Transverse colon (tissue), 4 donors: ENCODE data around the gene CTAGE6. TPM values are rescaled to one million over a fixed set of nuclear protein-coding genes. Genes with fewer than 3 reads are reported as not detected.
"Not testable (repeated sequence)": the region's sequence is repeated elsewhere in the genome, so short reads cannot be mapped to it uniquely, and the experiment has no call there.

Experiments
- DNase-seq: peaks from one replicate; pipeline ENCODE4 v3.0.0-alpha.2; 2019
- H3K27ac ChIP-seq, 4 donors: fragments of 200-600 bp; sonication (generic); 2 replicates each; pipeline ENCODE4 v1.5.1; 2016 to 2018; ENCODE audit warnings: inconsistent platforms in 4 of 4
- H3K27me3 ChIP-seq: fragments of 200-600 bp; sonication (generic); 2 replicates; pipeline ENCODE4 v1.5.1; 2017; ENCODE audit warnings: inconsistent platforms
- H3K36me3 ChIP-seq, 4 donors: fragments of 200-600 bp; sonication (generic); 2 replicates each; pipeline ENCODE4 v1.5.1; 2017 to 2019; ENCODE audit warnings: inconsistent platforms in 4 of 4
- H3K4me1 ChIP-seq, 4 donors: fragments of 200-600 bp; sonication (generic); 2 replicates each; pipeline ENCODE4 v1.5.1; 2017 to 2020; ENCODE audit warnings: inconsistent platforms in 4 of 4
- H3K4me3 ChIP-seq, 4 donors: fragments of 200-600 bp; sonication (generic); 1 replicate in 1 of 4; 2 replicates in 3 of 4; pipeline versions ENCODE4 v1.5.1 to v1.6.1; 2017 to 2019; ENCODE audit warnings: inconsistent platforms in 4 of 4
- H3K9me3 ChIP-seq, 2 donors: fragments of 200-600 bp; sonication (generic); 2 replicates each; pipeline ENCODE4 v1.5.1; 2017 to 2019; ENCODE audit warnings: inconsistent platforms in 2 of 2
- whole genome bisulfite sequencing, 2 donors: methylation state at CpG; one replicate each; pipeline ENCODE4 v1.1.5; 2018; ENCODE audit warnings: low coverage in 1 of 2; 5-methylcytosine and 5-hydroxymethylcytosine counted together
- in situ Hi-C, 4 donors: fragments of 200-750 bp; cut with MboI; loops; one replicate each; pipeline versions ENCODE4 v1.15.0 to v1.15.1; 2017; ENCODE audit warnings: low sequenced_read_pairs in 3 of 4, low pct_ligation_motif_present in 1 of 4, low pct_unique_long_range_greater_than_20kb in 1 of 4
- intact Hi-C: fragments of 100-400 bp; cut with DNase I; formaldehyde crosslinking; loops from one replicate; pipeline ENCODE4 v1.15.1; 2023; ENCODE audit warnings: low total_unique reads
- total RNA-seq, 4 donors: library from RNA; depleted of rRNA; stranded (reverse); fragments of >200 nt; gene quantifications; one replicate each; pipeline ENCODE4 v1.1.0, GENCODE V29; 2016

CTAGE6 gene
- 1 to 10 TPM in 2 of 4 donors, not detected in 2; 1.5 to 1.9 TPM for total RNA-seq

GRCh38 chr7:143757596-143757995 is at the start of gene CTAGE6:
CTAGE6 (minus strand) TSS chr7:143757696; CDS start chr7:143757658, 38 bp downstream.
- H3K4me3 ChIP-seq, DNase-seq, H3K36me3 ChIP-seq, H3K4me1 ChIP-seq, intact Hi-C loops, H3K27ac ChIP-seq, H3K9me3 ChIP-seq, H3K27me3 ChIP-seq, in situ Hi-C loops: not testable (repeated sequence)
- 100% methylated on average over 1 of the region's 19 CpGs; no CpG with 5 or more reads in 1 of the 2 donors for WGBS, 2 donors

DNA sequence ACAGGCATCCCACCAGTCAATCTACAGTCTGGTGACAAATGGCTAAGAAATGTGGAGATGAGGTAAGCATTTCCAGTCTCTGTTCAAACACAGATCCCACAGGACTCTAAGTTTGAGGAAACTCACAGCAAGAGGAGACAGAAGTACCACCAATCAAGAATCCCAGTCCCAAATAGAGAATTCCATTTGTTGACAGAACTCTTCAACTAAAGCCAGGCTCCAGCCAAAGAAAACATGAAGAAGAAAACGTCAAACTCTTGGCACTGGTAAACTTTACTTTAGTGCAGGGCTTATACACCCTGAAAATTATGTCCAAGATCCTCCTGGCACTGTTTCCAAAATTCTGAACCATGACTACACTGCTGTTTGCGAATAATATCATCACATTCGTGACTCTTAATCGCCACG is 49.2 kb upstream of the CTAGE6 start:
- DNase-seq, H3K9me3 ChIP-seq, H3K4me1 ChIP-seq, H3K27ac ChIP-seq, H3K27me3 ChIP-seq, H3K36me3 ChIP-seq, in situ Hi-C loops, intact Hi-C loops, H3K4me3 ChIP-seq: not testable (repeated sequence)
- WGBS, 2 donors: no CpG with 5 or more reads among the region's 5 CpGs

DNA sequence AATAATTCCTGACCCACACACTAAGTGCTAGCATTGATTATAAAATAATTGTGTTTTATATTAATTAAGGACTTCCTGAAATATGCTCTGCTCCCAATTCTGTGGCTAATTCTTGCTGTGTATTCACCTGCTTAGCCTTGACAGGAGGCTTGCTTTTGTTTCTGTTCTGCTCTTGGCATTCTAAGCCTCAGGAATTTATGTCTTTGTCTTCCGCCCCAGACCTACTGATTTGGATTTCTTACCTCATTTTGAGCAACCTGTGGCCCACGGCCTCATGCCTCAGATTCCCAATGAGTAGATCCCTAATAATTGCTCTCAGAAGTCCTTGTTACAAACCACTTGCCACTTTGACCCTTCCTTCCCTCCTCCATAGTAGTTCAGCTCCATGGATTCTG is 40.4 kb upstream of the CTAGE6 start:
- H3K4me3 ChIP-seq, DNase-seq, H3K9me3 ChIP-seq, H3K36me3 ChIP-seq, H3K4me1 ChIP-seq, H3K27me3 ChIP-seq, intact Hi-C loops, H3K27ac ChIP-seq, in situ Hi-C loops: not testable (repeated sequence)
- WGBS, 2 donors: 56 to 79% methylated on average over 1 to 2 of the region's 2 CpGs

GRCh38 chr7:143797119-143797895 is 39.8 kb upstream of the CTAGE6 start:
- H3K4me3 ChIP-seq, in situ Hi-C loops, intact Hi-C loops, H3K4me1 ChIP-seq, DNase-seq, H3K27ac ChIP-seq, H3K27me3 ChIP-seq, H3K36me3 ChIP-seq, H3K9me3 ChIP-seq: not testable (repeated sequence)
- whole genome bisulfite sequencing, 2 donors: 80% methylated on average over 1 of the region's 6 CpGs; no CpG with 5 or more reads in 1 of the 2 donors

DNA sequence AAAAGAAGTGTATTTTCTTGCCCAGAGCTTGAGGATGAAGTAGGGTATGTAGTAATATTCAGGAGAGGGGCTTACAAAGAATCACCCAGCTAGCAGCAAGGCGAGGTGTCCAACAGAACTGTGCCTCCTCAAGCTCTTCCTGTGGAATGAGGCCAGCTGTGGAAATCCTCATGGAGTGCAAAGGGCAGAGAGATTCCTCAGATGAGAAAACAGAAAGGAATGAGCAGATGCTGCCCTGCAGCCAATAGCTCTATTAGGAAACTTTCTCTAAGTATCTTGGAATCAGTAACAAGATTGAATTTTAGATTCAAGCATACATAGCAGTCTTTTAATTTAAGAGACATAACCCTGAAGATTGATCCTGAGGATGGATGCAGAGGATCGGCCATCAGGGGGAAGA is 38.2 kb upstream of the CTAGE6 start:
- in situ Hi-C loops, H3K9me3 ChIP-seq, DNase-seq, H3K4me1 ChIP-seq, H3K36me3 ChIP-seq, H3K4me3 ChIP-seq, H3K27ac ChIP-seq, intact Hi-C loops, H3K27me3 ChIP-seq: not testable (repeated sequence)
- WGBS, 2 donors: no CpG with 5 or more reads among the region's 2 CpGs

- H3K27ac ChIP-seq: not testable (repeated sequence)
Measured at GRCh38 chr7:143792633-143793032, 35.1 kb upstream of the CTAGE6 start.

DNA sequence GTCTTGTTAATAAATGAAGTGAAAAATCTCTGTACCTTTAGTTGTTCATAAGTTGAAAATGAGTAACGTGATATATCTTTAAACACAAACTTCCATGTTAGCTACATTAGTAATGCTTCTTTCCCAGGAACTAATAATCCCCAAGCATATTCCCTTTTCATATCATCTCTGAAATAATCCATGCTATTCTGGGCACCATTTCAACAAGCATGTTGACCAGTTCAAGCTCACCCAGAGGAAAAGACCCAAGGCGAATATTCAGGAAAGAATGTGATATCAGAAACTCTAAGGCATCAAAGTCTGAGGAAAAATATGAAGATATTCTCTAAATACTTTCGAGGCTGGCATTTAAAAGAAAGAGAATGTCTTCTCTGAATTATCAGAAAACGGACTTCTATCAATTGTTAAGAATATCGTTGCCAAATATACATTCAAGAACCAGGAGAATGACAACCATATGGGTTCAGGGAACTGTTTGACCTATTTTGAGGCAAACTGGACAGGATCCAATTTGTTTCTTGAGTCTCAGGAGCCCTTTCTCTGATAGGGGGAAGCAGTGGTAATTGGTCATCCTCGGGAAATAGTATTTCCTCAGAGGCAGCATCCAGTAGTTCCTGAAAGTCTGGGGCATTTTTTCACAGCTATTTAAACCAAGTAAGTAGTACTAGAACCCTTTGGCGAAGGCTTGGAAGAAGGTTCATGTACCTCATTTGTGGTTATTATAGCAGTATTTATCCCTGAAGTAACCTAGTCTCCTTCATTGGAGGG is 28.1 kb upstream of the CTAGE6 start:
- H3K36me3 ChIP-seq, H3K4me1 ChIP-seq, DNase-seq, H3K9me3 ChIP-seq, H3K4me3 ChIP-seq, intact Hi-C loops, H3K27ac ChIP-seq, in situ Hi-C loops, H3K27me3 ChIP-seq: not testable (repeated sequence)
- no CpG with 5 or more reads among the region's 7 CpGs for WGBS, 2 donors

More at GRCh38 chr7:143792633-143793032, 35.1 kb upstream of the CTAGE6 start:
- WGBS, 2 donors: 100% methylated on average over 2 of the region's 2 CpGs; no CpG with 5 or more reads in 1 of the 2 donors
- H3K27me3 ChIP-seq, H3K9me3 ChIP-seq, H3K4me3 ChIP-seq, H3K4me1 ChIP-seq, intact Hi-C loops, DNase-seq, in situ Hi-C loops, H3K36me3 ChIP-seq: not testable (repeated sequence)

DNA sequence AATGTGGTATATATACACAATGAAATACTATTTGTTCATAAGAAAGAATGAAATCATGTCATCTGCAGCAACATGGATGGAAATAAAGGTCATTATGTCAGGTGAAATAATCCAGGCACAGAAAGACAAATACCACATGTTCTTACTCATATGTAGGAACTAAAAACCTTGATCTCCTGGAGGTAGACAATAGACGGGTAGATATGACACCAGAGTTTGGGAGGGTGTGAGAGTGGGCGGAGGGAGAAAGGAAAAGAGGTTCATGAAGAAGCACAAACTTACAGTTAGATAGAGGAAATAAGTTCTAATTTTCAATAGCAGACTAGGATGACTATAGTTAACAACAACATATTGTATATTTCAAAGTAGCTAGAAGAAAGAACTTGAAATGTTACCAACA is 22.1 kb upstream of the CTAGE6 start:
- H3K4me3 ChIP-seq, DNase-seq, in situ Hi-C loops, H3K27me3 ChIP-seq, H3K4me1 ChIP-seq, intact Hi-C loops, H3K36me3 ChIP-seq, H3K9me3 ChIP-seq, H3K27ac ChIP-seq: not testable (repeated sequence)
- WGBS, 2 donors: no CpG with 5 or more reads among the region's 2 CpGs

GRCh38 chr7:143772738-143773468 is 15.4 kb upstream of the CTAGE6 start:
- intact Hi-C loops, H3K4me3 ChIP-seq, DNase-seq, H3K9me3 ChIP-seq, H3K27ac ChIP-seq, H3K4me1 ChIP-seq, H3K36me3 ChIP-seq, in situ Hi-C loops, H3K27me3 ChIP-seq: not testable (repeated sequence)
- no CpG with 5 or more reads among the region's 5 CpGs for WGBS, 2 donors

DNA sequence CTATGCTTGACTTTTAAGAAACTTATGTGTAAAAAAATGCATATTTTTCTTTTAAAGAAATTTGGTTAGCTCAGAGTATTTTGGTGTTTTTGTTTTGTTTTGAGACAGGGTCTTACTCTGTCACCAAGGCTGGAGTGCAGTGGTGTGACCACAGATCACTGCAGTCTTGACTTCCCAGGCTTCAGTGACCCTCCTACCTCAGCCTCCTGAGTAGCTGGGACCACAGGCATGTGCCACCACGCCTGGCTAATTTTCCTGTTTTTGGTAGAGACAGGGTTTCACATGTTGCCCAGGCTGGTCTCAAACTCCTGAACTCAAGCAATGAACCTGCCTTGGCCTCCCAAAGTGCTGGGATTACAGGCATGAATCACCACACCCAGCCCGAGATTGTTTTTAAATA is 10.0 kb upstream of the CTAGE6 start:
- 80% methylated on average over 2 of the region's 2 CpGs; no CpG with 5 or more reads in 1 of the 2 donors for WGBS, 2 donors
- H3K9me3 ChIP-seq, H3K4me1 ChIP-seq, DNase-seq, H3K27ac ChIP-seq, H3K36me3 ChIP-seq, H3K27me3 ChIP-seq, H3K4me3 ChIP-seq, in situ Hi-C loops, intact Hi-C loops: not testable (repeated sequence)
